B cell (primary cell): ENCODE measurements around the gene MYRFL. TPM values are rescaled to one million over a fixed set of nuclear protein-coding genes. Genes with fewer than 3 reads are reported as not detected.

ENCODE experiments used
- ATAC-seq: fragments of 200-7000 bp; cut with Tn5 transposase; one replicate; pipeline ENCODE4 v1.10.0; 2021; ENCODE audit warnings: low read depth, mild to moderate bottlenecking, moderate number of reproducible peaks, moderate library complexity
- CTCF ChIA-PET: fragments of 350-600 bp; sonication (Branson Sonifier 250); formaldehyde crosslinking; loops from one replicate; lab custom pipeline; 2021; ENCODE audit warnings: antibody characterized with exemption, inconsistent platforms; lab: Charles Lee
- POLR2A ChIA-PET: fragments of 350-600 bp; sonication (Branson Sonifier 250); formaldehyde crosslinking; loops from one replicate; lab custom pipeline; 2021; ENCODE audit warnings: antibody characterized with exemption; lab: Charles Lee
- DNase-seq: peaks from one replicate; pipeline ENCODE4 v3.0.0; 2013
- H2AFZ ChIP-seq: 2 replicates; pipeline ENCODE4 v1.6.1; 2012; ENCODE audit warnings: mild to moderate bottlenecking, low read depth, low read length; ENCODE audit not compliant: insufficient read depth, poor library complexity, severe bottlenecking
- H3K27ac ChIP-seq, 2 donors: 1 replicate in 1 of 2; 2 replicates in 1 of 2; pipeline ENCODE4 v1.5.1; 2012 to 2013; ENCODE audit warnings: low read length in 2 of 2, mild to moderate bottlenecking in 2 of 2, moderate library complexity in 1 of 2
- H3K27me3 ChIP-seq, 4 experiments: fragments of 200-600 bp in 1 of 4; sonication (generic) in 1 of 4; replicated peaks in 1 of 4; 1 replicate in 2 of 4; 2 replicates in 2 of 4; pipeline versions ENCODE4 v1.6.1 to v1.7.0; 2013 to 2016; ENCODE audit warnings: low read length in 3 of 4, mild to moderate bottlenecking in 2 of 4, mixed read lengths in 1 of 4, moderate library complexity in 1 of 4; ENCODE audit not compliant: insufficient read depth in 4 of 4, control insufficient read depth in 3 of 4; ENCODE audit errors: control extremely low read depth in 1 of 4
- H3K36me3 ChIP-seq, 2 experiments: replicated peaks in 1 of 2; 1 replicate in 1 of 2; 2 replicates in 1 of 2; pipeline versions ENCODE4 v1.6.1 to v1.7.1; 2013; ENCODE audit warnings: low read length in 1 of 2; ENCODE audit not compliant: insufficient read depth in 2 of 2, control insufficient read depth in 1 of 2; ENCODE audit errors: control extremely low read depth in 1 of 2, extremely low read depth in 1 of 2
- H3K4me1 ChIP-seq, 2 donors: fragments of 200-600 bp in 1 of 2; sonication (generic) in 1 of 2; 1 replicate in 1 of 2; 2 replicates in 1 of 2; pipeline versions ENCODE4 v1.5.1 to v1.6.1; 2013 to 2017; ENCODE audit warnings: low read length in 2 of 2; ENCODE audit not compliant: control insufficient read depth in 2 of 2, insufficient read depth in 2 of 2
- H3K4me2 ChIP-seq: replicated peaks from 2 replicates; pipeline ENCODE3; 2012; ENCODE audit warnings: mild to moderate bottlenecking, low read depth, low read length; ENCODE audit not compliant: poor library complexity, severe bottlenecking
- H3K4me3 ChIP-seq, 5 experiments: fragments of 200-600 bp in 1 of 5; sonication (generic) in 1 of 5; 1 replicate in 3 of 5; 2 replicates in 2 of 5; pipeline versions ENCODE4 v1.5.1 to v1.7.0; 2011 to 2016; ENCODE audit warnings: low read length in 4 of 5, mild to moderate bottlenecking in 4 of 5, low read depth in 2 of 5, control low read depth in 1 of 5, moderate library complexity in 1 of 5; ENCODE audit not compliant: insufficient read depth in 1 of 5; ENCODE audit errors: control extremely low read depth in 1 of 5, extremely low read depth in 1 of 5
- H3K79me2 ChIP-seq: fragments of 200-600 bp; sonication (generic); one replicate; pipeline ENCODE4 v1.6.0; 2016; ENCODE audit warnings: low read length; ENCODE audit not compliant: control insufficient read depth, insufficient read depth
- H3K9ac ChIP-seq: fragments of 200-600 bp; sonication (generic); 2 replicates; pipeline ENCODE4 v1.6.1; 2017; ENCODE audit warnings: mild to moderate bottlenecking, low read length, moderate library complexity
- H3K9me3 ChIP-seq, 3 donors: one replicate each; pipeline versions ENCODE4 v1.6.1 to v1.7.1; 2013; ENCODE audit warnings: low read length in 2 of 3; ENCODE audit not compliant: control insufficient read depth in 2 of 3, insufficient read depth in 1 of 3; ENCODE audit errors: control extremely low read depth in 1 of 3
- H4K20me1 ChIP-seq: 2 replicates; pipeline ENCODE4 v1.6.0; 2012; ENCODE audit warnings: mild to moderate bottlenecking, low read length; ENCODE audit not compliant: insufficient read depth, control insufficient read depth, poor library complexity, severe bottlenecking
- H3K27ac Mint-ChIP-seq: one replicate; pipeline ENCODE4 v1.8.0; 2021; ENCODE audit warnings: mixed read lengths
- H3K27me3 Mint-ChIP-seq: one replicate; pipeline ENCODE4 v1.8.0; 2021; ENCODE audit warnings: mixed read lengths
- H3K4me1 Mint-ChIP-seq: one replicate; pipeline ENCODE4 v1.8.0; 2021; ENCODE audit warnings: mixed read lengths
- H3K4me3 Mint-ChIP-seq: one replicate; pipeline ENCODE4 v1.8.0; 2021; ENCODE audit warnings: mixed read lengths
- H3K9me3 Mint-ChIP-seq: one replicate; pipeline ENCODE4 v1.8.0; 2022; ENCODE audit warnings: mixed read lengths; ENCODE audit not compliant: insufficient read depth
- CTCF ChIP-seq: fragments of 200-600 bp; IDR thresholded peaks from one replicate; pipeline ENCODE4 v1.8.0; 2022; ENCODE audit warnings: antibody characterized with exemption, mild to moderate bottlenecking
- EZH2 ChIP-seq: IDR thresholded peaks from 2 replicates; pipeline ENCODE4 v1.6.1; 2012; ENCODE audit warnings: borderline replicate concordance, low read depth, mild to moderate bottlenecking, moderate library complexity, low read length; ENCODE audit not compliant: insufficient read depth, poor library complexity, severe bottlenecking
- WGBS: methylation state at CpG from one replicate; pipeline ENCODE4 v1.1.5; 2013; ENCODE audit warnings: missing lambda C conversion rate; ENCODE audit not compliant: insufficient coverage; 5-methylcytosine and 5-hydroxymethylcytosine counted together
- intact Hi-C: fragments of 100-400 bp; cut with micrococcal nuclease; formaldehyde crosslinking; loops from one replicate; pipeline ENCODE4 v1.10.0; 2022
- polyA plus RNA-seq: library from polyadenylated mRNA; depleted of rRNA; stranded (reverse); fragments of >200 nt; gene quantifications from 2 replicates; pipeline ENCODE4 v1.2.3, GENCODE V29; 2012
- total RNA-seq, 2 donors: library from RNA; stranded (reverse); fragments of 120-200 nt in 1 of 2; gene quantifications; 1 replicate in 1 of 2; 2 replicates in 1 of 2; pipeline versions ENCODE4 v1.2.3 to v1.2.4, GENCODE V29; 2013 to 2022

Gene MYRFL
- total and polyA plus RNA-seq, 2 donors (not counting 1 experiment from before 2014, with no cell fraction given) = 0.28 TPM; not detected in 1

DNA sequence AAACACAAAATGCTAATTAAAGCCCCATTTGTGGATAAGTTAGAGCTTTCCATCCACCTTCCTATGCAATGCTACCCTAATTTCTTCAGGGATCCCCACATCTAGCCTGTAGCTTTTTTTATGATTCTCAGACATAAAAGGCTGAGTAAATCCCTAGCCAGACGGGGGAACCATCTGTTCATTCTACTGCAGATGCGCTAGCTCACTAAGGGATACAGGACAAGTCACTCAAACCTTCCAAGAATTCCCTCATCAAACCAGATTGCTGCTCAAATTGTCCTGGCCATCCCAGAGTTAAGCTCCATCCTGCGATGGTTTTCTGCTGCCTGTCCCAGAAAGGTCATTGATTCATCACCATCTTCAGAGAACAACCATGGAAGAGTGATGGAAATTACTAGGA is 56.7 kb downstream of the MYRFL start:
- H3K4me2 ChIP-seq = no peak overlapping the region
- no peak overlapping the region for H3K4me3 ChIP-seq
- H3K9me3 ChIP-seq = peaks cover 0 to 3% (median 0%) of the 10 kb centered on the region in 3 donors
- ATAC-seq (no peak), DNase-seq (no peak)
- TF ChIP-seq EZH2 (no peak), CTCF (no peak)
- no peaks in the 10 kb centered on the region for H3K79me2 ChIP-seq
- CTCF ChIA-PET = interaction anchor here (0.6 to 5.3 kb wide), 6 partner anchors 20 to 850 kb away, joined by 3 to 54 read pairs (median 4); partner anchors contain the start of gene LRRC10
- H3K27me3 ChIP-seq = peaks cover 0 to 9% (median 2%) of the 10 kb centered on the region in 4 experiments
- Mint-ChIP-seq H3K27ac (no peak overlapping the region), H3K27me3 (peaks cover 19% of the 10 kb centered on the region), H3K4me1 (peaks cover 5% of the 10 kb centered on the region), H3K4me3 (no peak overlapping the region), H3K9me3 (no peaks in the 10 kb centered on the region)
- intact Hi-C loops = no loop called here
- H4K20me1 ChIP-seq = no peaks in the 10 kb centered on the region
- POLR2A ChIA-PET = no interaction called here
- no peak overlapping the region for H3K27ac ChIP-seq
- peaks cover 4% of the 10 kb centered on the region in 2 donors for H3K4me1 ChIP-seq
- no peak overlapping the region for H3K9ac ChIP-seq
- no peaks in the 10 kb centered on the region for H3K36me3 ChIP-seq
- no peak overlapping the region for H2AFZ ChIP-seq
- WGBS = 97% methylated on average over 2 of the region's 3 CpGs

DNA sequence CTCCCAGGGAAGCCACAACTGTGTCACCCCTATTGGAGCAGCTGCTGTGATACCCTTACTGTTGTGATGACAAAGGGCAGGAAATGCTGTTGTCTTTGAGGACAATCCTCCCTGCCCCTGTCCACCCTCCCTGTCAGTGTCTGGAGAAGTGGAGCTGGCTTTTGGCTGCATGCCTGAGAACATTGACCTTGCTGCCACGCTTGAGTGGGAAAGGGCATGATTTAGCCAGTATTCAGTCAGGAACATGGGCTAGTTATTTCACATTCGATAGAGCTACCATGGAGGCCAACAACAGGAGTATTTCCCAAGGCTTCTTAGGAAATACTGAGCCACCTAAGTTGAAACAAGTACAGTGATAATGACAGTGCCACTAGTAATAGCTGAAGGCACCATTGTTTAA is 59.4 kb downstream of the MYRFL start:
- TF ChIP-seq EZH2 (no peak), CTCF (no peak)
- Histone ChIP-seq H3K27ac (no peak overlapping the region), H3K4me2 (no peak overlapping the region), H3K9me3 (no peaks in the 10 kb centered on the region), H3K4me1 (no peaks in the 10 kb centered on the region), H3K4me3 (no peak overlapping the region), H3K36me3 (no peaks in the 10 kb centered on the region), H3K27me3 (no peaks in the 10 kb centered on the region), H2AFZ (no peak overlapping the region), H3K79me2 (no peaks in the 10 kb centered on the region), H3K9ac (no peak overlapping the region), H4K20me1 (no peaks in the 10 kb centered on the region)
- CTCF ChIA-PET = interaction anchor here (0.8 to 5.3 kb wide), 5 partner anchors 9 to 846 kb away, joined by 3 to 28 read pairs (median 5); no protein-coding TSS in a partner anchor
- WGBS = 100% methylated on average over 2 of the region's 2 CpGs
- ATAC-seq (no peak), DNase-seq (no peak)
- H3K4me3 Mint-ChIP-seq = no peak overlapping the region
- no peak overlapping the region for H3K27ac Mint-ChIP-seq
- H3K9me3 Mint-ChIP-seq = no peaks in the 10 kb centered on the region
- intact Hi-C loops = no loop called here
- POLR2A ChIA-PET = no interaction called here
- H3K27me3 Mint-ChIP-seq = peaks cover 9% of the 10 kb centered on the region
- peaks cover under 1% of the 10 kb centered on the region for H3K4me1 Mint-ChIP-seq
